ENCODE data around the gene SNX20.

- TF ChIP-seq POLR2A (IDR thresholded peaks at IDR 0.05) (no peak), CTCF (IDR thresholded peaks at IDR 0.05) (no peak)
These were observed 37.1 kb upstream of the SNX20 start for GRCh38 chr16:50718061-50718760.
